WI38 (cell line): ENCODE measurements around the gene ZNF33A.

Experiments
- H3K4me3 ChIP-seq: 2 replicates; pipeline ENCODE4 v1.5.1; 2011; ENCODE audit warnings: low read depth, mild to moderate bottlenecking, control low read depth, low read length
- CTCF ChIP-seq: IDR thresholded peaks from 2 replicates; pipeline ENCODE4 v1.5.1; 2012; ENCODE audit warnings: low read depth, mild to moderate bottlenecking, control low read depth, low read length

ZNF33A gene

GRCh38 chr10:38025283-38025682 is 14.8 kb downstream of the ZNF33A start:
- no peak for TF ChIP-seq CTCF
- no peak overlapping the region for H3K4me3 ChIP-seq

GRCh38 chr10:38027986-38028385 is 17.5 kb downstream of the ZNF33A start:
- TF ChIP-seq CTCF: no peak

GRCh38 chr10:38032886-38033285 is 22.4 kb downstream of the ZNF33A start:
- H3K4me3 ChIP-seq: no peak overlapping the region
- no peak for TF ChIP-seq CTCF

More at GRCh38 chr10:38027986-38028385, 17.5 kb downstream of the ZNF33A start:
- H3K4me3 ChIP-seq: no peak overlapping the region

GRCh38 chr10:38038107-38038931 is 27.8 kb downstream of the ZNF33A start:
- 0 out of 2 replicates have a peak overlapping the region, but pooled peaks have one; percentile 22 for H3K4me3 ChIP-seq
- TF ChIP-seq CTCF: no peak

GRCh38 chr10:38038932-38039245 is 28.4 kb downstream of the ZNF33A start:
- no peak for TF ChIP-seq CTCF
- no peak overlapping the region for H3K4me3 ChIP-seq

- H3K4me3 ChIP-seq: no peak overlapping the region
- no peak for TF ChIP-seq CTCF
Measured at GRCh38 chr10:38043516-38043915, 33.0 kb downstream of the ZNF33A start.

GRCh38 chr10:38045129-38045528 is 34.7 kb downstream of the ZNF33A start:
- no peak for TF ChIP-seq CTCF

More at GRCh38 chr10:38045129-38045528, 34.7 kb downstream of the ZNF33A start:
- no peak overlapping the region for H3K4me3 ChIP-seq
